OCI-LY1 (cell line): ENCODE data around the gene JPH2.

Experiments used
- H2AFZ ChIP-seq: fragments of 200-600 bp; sonication (generic), shearing (Covaris generic); 2 replicates; pipeline ENCODE4 v1.6.0; 2014; ENCODE audit warnings: antibody characterized with exemption, mild to moderate bottlenecking, low read length
- H3F3A ChIP-seq: fragments of 200-600 bp; sonication (generic), shearing (Covaris generic); 2 replicates; pipeline ENCODE4 v1.6.0; 2014; ENCODE audit warnings: mild to moderate bottlenecking, antibody characterized with exemption, low read length, moderate library complexity; ENCODE audit not compliant: insufficient read depth
- H3K27ac ChIP-seq: fragments of 200-600 bp; sonication (generic); 2 replicates; pipeline ENCODE4 v1.5.1; 2014; ENCODE audit warnings: low read length, mixed run types, mild to moderate bottlenecking, low read depth; ENCODE audit not compliant: poor library complexity, severe bottlenecking
- H3K27me3 ChIP-seq: fragments of 200-600 bp; sonication (generic); 2 replicates; pipeline ENCODE4 v1.6.0; 2014; ENCODE audit warnings: antibody characterized with exemption, mild to moderate bottlenecking, low read length, moderate library complexity; ENCODE audit not compliant: insufficient read depth
- H3K36me3 ChIP-seq: fragments of 200-600 bp; sonication (generic); 2 replicates; pipeline ENCODE4 v1.6.1; 2014; ENCODE audit warnings: mild to moderate bottlenecking, antibody characterized with exemption, low read length, moderate library complexity, mixed read lengths; ENCODE audit not compliant: insufficient read depth
- H3K4me1 ChIP-seq: fragments of 200-600 bp; sonication (generic); 2 replicates; pipeline ENCODE4 v1.5.1; 2014; ENCODE audit warnings: mild to moderate bottlenecking, low read length, moderate library complexity; ENCODE audit not compliant: insufficient read depth, severe bottlenecking
- H3K4me2 ChIP-seq: fragments of 200-600 bp; sonication (generic), shearing (Covaris generic); 2 replicates; pipeline ENCODE4 v1.6.1; 2014; ENCODE audit warnings: low read length
- H3K4me3 ChIP-seq: fragments of 200-600 bp; sonication (generic); 2 replicates; pipeline ENCODE4 v1.5.1; 2014; ENCODE audit warnings: low read length, low read depth, mild to moderate bottlenecking, mixed read lengths; ENCODE audit not compliant: poor library complexity, severe bottlenecking
- H3K79me2 ChIP-seq: fragments of 200-600 bp; shearing (Covaris generic); 2 replicates; pipeline ENCODE4 v1.6.1; 2016; ENCODE audit warnings: mixed run types, low read length, mixed read lengths; ENCODE audit not compliant: insufficient read depth
- H3K9ac ChIP-seq: fragments of 200-600 bp; sonication (generic), shearing (Covaris generic); 2 replicates; pipeline ENCODE4 v1.6.1; 2014; ENCODE audit warnings: mild to moderate bottlenecking, low read length, mixed read lengths
- H3K9me2 ChIP-seq: fragments of 200-600 bp; sonication (generic), shearing (Covaris generic); 2 replicates; pipeline ENCODE4 v1.6.1; 2014; ENCODE audit warnings: low read depth, mild to moderate bottlenecking, low read length, mixed read lengths
- H3K9me3 ChIP-seq: fragments of 200-600 bp; shearing (Covaris generic); 2 replicates; pipeline ENCODE4 v1.6.1; 2014; ENCODE audit warnings: low read length, mixed read lengths
- H4K20me1 ChIP-seq: fragments of 200-600 bp; sonication (generic), shearing (Covaris generic); 2 replicates; pipeline ENCODE4 v1.6.0; 2016; ENCODE audit warnings: mild to moderate bottlenecking, low read length; ENCODE audit not compliant: insufficient read depth
- CTCF ChIP-seq: fragments of 200-600 bp; sonication (generic), shearing (Covaris generic); IDR thresholded peaks from 2 replicates; pipeline ENCODE4 v1.5.1; 2017; ENCODE audit warnings: mild to moderate bottlenecking, antibody characterized with exemption, low read length, moderate library complexity, mixed read lengths
- EZH2 ChIP-seq: fragments of 200-600 bp; sonication (generic), shearing (Covaris generic); IDR thresholded peaks from 2 replicates; pipeline ENCODE4 v1.8.0; 2017; ENCODE audit warnings: borderline replicate concordance, mixed run types, mild to moderate bottlenecking, antibody characterized with exemption, low read length, moderate library complexity, mixed read lengths

JPH2 gene

GRCh38 chr20:44120676-44121425 is 66.1 kb downstream of the JPH2 start:
- Histone ChIP-seq H3K4me1 (no peaks in the 10 kb centered on the region), H3K9ac (no peak overlapping the region), H4K20me1 (no peaks in the 10 kb centered on the region), H3K27me3 (0 out of 2 replicates have a peak, but pooled peaks cover 9% of the 10 kb centered on the region), H3K9me2 (no peaks in the 10 kb centered on the region), H2AFZ (no peak overlapping the region), H3K36me3 (no peaks in the 10 kb centered on the region), H3K9me3 (no peaks in the 10 kb centered on the region), H3K4me3 (no peak overlapping the region), H3K4me2 (no peak overlapping the region), H3K79me2 (no peaks in the 10 kb centered on the region), H3F3A (no peaks in the 10 kb centered on the region), H3K27ac (no peak overlapping the region)
- TF ChIP-seq EZH2 (no peak), CTCF (no peak)

GRCh38 chr20:44118185-44119033 is 68.6 kb downstream of the JPH2 start:
- Histone ChIP-seq H3K9me3 (no peaks in the 10 kb centered on the region), H4K20me1 (no peaks in the 10 kb centered on the region), H3K27me3 (0 out of 2 replicates have a peak, but pooled peaks cover 5% of the 10 kb centered on the region), H2AFZ (no peak overlapping the region), H3K4me1 (no peaks in the 10 kb centered on the region), H3K9ac (no peak overlapping the region), H3K4me3 (no peak overlapping the region), H3K27ac (no peak overlapping the region), H3K79me2 (no peaks in the 10 kb centered on the region), H3K9me2 (no peaks in the 10 kb centered on the region), H3F3A (no peaks in the 10 kb centered on the region), H3K4me2 (no peak overlapping the region), H3K36me3 (no peaks in the 10 kb centered on the region)
- TF ChIP-seq EZH2 (no peak), CTCF (no peak)

GRCh38 chr20:44117296-44118184 is 69.4 kb downstream of the JPH2 start:
- H3K27ac ChIP-seq = no peak overlapping the region
- no peaks in the 10 kb centered on the region for H3F3A ChIP-seq
- no peaks in the 10 kb centered on the region for H3K4me1 ChIP-seq
- no peaks in the 10 kb centered on the region for H4K20me1 ChIP-seq
- no peak overlapping the region for H3K4me3 ChIP-seq
- H3K9ac ChIP-seq = no peak overlapping the region
- TF ChIP-seq EZH2 = no peak
- TF ChIP-seq CTCF = no peak
- H3K79me2 ChIP-seq = no peaks in the 10 kb centered on the region
- no peak overlapping the region for H2AFZ ChIP-seq
- H3K27me3 ChIP-seq = 0 out of 2 replicates have a peak, but pooled peaks cover 5% of the 10 kb centered on the region
- H3K9me3 ChIP-seq = no peaks in the 10 kb centered on the region
- no peak overlapping the region for H3K4me2 ChIP-seq
- no peaks in the 10 kb centered on the region for H3K9me2 ChIP-seq
- H3K36me3 ChIP-seq = no peaks in the 10 kb centered on the region
